ENCODE data around the gene S100B. TPM values are rescaled to one million over a fixed set of nuclear protein-coding genes. Genes with fewer than 3 reads are reported as not detected.
A peak's percentile ranks its signal among the peaks of the same experiment; 100 is the strongest.

Gene S100B
- total RNA-seq, 1 experiment from 2014 or later = not detected

DNA sequence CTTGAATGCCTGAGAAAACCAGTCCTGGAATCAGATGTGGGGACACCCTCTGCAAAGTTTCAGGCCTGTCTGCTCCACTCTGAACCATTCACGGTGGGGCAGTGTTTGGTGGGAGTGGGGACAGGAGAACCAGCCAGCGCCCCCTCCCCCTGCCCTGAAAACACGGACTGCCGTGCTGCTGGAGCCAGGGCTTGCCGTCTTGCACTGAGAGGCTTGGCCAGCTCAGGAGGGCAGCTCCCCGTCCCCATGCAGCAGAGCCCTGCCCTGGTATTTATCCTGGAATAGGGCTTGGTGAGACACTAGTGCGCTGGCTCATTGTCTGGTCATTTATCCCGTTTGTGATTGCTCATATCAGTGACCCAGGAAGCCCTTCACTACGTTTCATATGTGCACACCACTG is 3.9 kb downstream of the S100B start:
- no peaks in the 10 kb centered on the region for H3K9me3 Mint-ChIP-seq (ENCODE audit: unreplicated experiment)
- CTCF ChIA-PET = no interaction called here
- intact Hi-C loops (cut with micrococcal nuclease; ENCODE audit: unreplicated experiment) = no loop called here
- H3K27me3 Mint-ChIP-seq (ENCODE audit: insufficient read depth, unreplicated experiment) = no peaks in the 10 kb centered on the region
- Histone ChIP-seq H3K4me3 (ENCODE audit: low read depth, low read length) (no peak overlapping the region), H3K4me1 (no peaks in the 10 kb centered on the region; the same call in 1 of the 2 replicates), H3K27me3 (replicated peaks; ENCODE audit: control insufficient read depth, insufficient read depth, low read length) (no peaks in the 10 kb centered on the region), H3K36me3 (ENCODE audit: control insufficient read depth, insufficient read depth, low read length) (no peaks in the 10 kb centered on the region), H3K9me3 (no peaks in the 10 kb centered on the region)
- BruUV-seq (replicated peaks) = no TSS peak
- no peak overlapping the region for H3K4me3 Mint-ChIP-seq (ENCODE audit: unreplicated experiment)
- H3K36me3 Mint-ChIP-seq (ENCODE audit: insufficient read depth, unreplicated experiment) = no peaks in the 10 kb centered on the region
- DNase-seq = no peak
- POLR2A ChIA-PET = no interaction called here
- H3K4me1 Mint-ChIP-seq (ENCODE audit: low read depth, unreplicated experiment) = no peaks in the 10 kb centered on the region
- TF ChIP-seq, protein P1, sequence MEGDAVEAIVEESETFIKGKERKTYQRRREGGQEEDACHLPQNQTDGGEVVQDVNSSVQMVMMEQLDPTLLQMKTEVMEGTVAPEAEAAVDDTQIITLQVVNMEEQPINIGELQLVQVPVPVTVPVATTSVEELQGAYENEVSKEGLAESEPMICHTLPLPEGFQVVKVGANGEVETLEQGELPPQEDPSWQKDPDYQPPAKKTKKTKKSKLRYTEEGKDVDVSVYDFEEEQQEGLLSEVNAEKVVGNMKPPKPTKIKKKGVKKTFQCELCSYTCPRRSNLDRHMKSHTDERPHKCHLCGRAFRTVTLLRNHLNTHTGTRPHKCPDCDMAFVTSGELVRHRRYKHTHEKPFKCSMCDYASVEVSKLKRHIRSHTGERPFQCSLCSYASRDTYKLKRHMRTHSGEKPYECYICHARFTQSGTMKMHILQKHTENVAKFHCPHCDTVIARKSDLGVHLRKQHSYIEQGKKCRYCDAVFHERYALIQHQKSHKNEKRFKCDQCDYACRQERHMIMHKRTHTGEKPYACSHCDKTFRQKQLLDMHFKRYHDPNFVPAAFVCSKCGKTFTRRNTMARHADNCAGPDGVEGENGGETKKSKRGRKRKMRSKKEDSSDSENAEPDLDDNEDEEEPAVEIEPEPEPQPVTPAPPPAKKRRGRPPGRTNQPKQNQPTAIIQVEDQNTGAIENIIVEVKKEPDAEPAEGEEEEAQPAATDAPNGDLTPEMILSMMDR (IDR thresholded peaks at IDR 0.05; ENCODE audit: insufficient read depth in 1 of 2, low read depth in 1 of 2, low read length in 1 of 2, severe bottlenecking in 1 of 2, unreplicated experiment in 1 of 2) = no peak
- no peak overlapping the region for H3K27ac Mint-ChIP-seq (ENCODE audit: unreplicated experiment)

DNA sequence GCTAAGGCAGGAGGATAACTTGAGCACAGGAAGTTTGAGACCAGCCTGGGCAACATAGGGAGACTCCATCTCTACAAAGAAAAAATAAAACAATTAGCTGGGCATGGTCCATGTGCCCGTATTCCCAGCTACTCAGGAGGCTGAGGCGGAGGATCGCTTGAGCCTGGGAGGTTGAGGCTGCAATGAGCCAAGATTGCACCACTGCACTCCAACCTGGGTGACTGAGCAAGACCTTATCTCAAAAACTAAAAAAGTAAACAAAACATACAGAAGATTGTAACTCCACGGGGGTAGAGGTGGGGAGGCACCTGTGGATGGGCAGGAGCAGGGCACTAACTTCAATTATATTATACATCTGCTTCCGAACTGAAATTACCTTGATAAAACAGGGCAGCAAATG is 4.6 kb downstream of the S100B start:
- no peak for DNase-seq
- Histone ChIP-seq H3K36me3 (ENCODE audit: control insufficient read depth, insufficient read depth, low read length) (no peaks in the 10 kb centered on the region), H3K27me3 (replicated peaks; ENCODE audit: control insufficient read depth, insufficient read depth, low read length) (no peaks in the 10 kb centered on the region), H3K4me3 (ENCODE audit: low read depth, low read length) (no peak overlapping the region), H3K9me3 (no peaks in the 10 kb centered on the region), H3K4me1 (no peaks in the 10 kb centered on the region; the same call in 1 of the 2 replicates)
- ChIA-PET POLR2A (no interaction called here), CTCF (no interaction called here)
- H3K9me3 Mint-ChIP-seq (ENCODE audit: unreplicated experiment) = no peaks in the 10 kb centered on the region
- H3K27me3 Mint-ChIP-seq (ENCODE audit: insufficient read depth, unreplicated experiment) = no peaks in the 10 kb centered on the region
- H3K4me3 Mint-ChIP-seq (ENCODE audit: unreplicated experiment) = no peak overlapping the region
- no TSS peak for BruUV-seq (replicated peaks)
- TF ChIP-seq, protein P1 (IDR thresholded peaks at IDR 0.05; ENCODE audit: insufficient read depth in 1 of 2, low read depth in 1 of 2, low read length in 1 of 2, severe bottlenecking in 1 of 2, unreplicated experiment in 1 of 2) = no peak
- H3K27ac Mint-ChIP-seq (ENCODE audit: unreplicated experiment) = no peak overlapping the region
- H3K4me1 Mint-ChIP-seq (ENCODE audit: low read depth, unreplicated experiment) = no peaks in the 10 kb centered on the region
- intact Hi-C loops (cut with micrococcal nuclease; ENCODE audit: unreplicated experiment) = no loop called here
- no peaks in the 10 kb centered on the region for H3K36me3 Mint-ChIP-seq (ENCODE audit: insufficient read depth, unreplicated experiment)

DNA sequence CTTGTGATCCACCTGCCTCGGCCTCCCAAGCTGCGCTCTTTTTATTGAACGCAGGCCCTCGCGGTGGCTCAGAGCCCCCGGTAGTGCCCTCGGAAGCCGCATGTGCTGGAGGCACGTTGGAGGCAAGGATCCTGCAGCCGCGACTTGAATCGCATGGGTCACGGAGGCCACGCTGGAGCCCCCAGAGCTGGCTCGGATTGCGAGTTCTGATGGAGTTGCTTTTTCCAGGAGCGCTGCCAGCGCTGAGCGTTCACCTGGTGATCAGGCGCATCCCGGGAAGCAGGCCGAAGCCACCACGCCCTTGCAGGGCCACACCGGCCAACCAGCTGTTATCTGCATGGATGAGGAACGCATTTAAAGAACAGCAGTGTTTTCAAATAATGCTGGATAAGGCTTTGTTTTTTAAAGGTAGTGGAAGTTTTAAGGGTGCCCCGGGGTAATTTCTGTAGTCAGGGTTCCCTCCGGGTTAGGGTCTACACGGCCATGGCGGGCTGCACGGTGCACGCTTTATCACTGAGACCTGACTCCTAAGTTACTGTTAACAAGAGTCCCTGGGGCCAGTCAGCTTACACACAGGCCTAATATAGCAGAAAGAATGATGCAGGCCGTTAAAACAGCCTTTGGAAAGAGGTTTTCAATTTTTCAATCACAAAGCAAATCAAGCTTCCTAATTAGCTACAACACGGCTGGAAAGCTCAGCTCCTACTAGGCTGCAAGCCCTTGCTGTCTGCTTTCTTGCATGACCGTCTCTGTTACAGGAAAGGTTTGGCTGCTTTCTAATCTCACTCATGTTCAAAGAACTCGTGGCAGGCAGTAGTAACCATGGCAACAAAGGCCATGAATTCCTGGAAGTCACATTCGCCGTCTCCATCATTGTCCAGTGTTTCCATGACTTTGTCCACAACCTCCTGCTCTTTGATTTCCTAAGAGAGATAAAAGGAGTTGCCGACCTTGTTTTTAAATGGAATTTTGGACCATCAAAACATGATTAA is 6.0 kb downstream of the S100B start:
- no TSS peak for BruUV-seq (replicated peaks)
- peak in 1 of 2 experiments; percentile 13 for DNase-seq

More for the DNA sequence above, 6.0 kb downstream of the S100B start:
- Mint-ChIP-seq H3K27ac (ENCODE audit: unreplicated experiment) (no peak overlapping the region), H3K27me3 (ENCODE audit: insufficient read depth, unreplicated experiment) (no peaks in the 10 kb centered on the region), H3K4me3 (ENCODE audit: unreplicated experiment) (no peak overlapping the region), H3K4me1 (ENCODE audit: low read depth, unreplicated experiment) (no peaks in the 10 kb centered on the region), H3K9me3 (ENCODE audit: unreplicated experiment) (peaks cover 3% of the 10 kb centered on the region), H3K36me3 (ENCODE audit: insufficient read depth, unreplicated experiment) (no peaks in the 10 kb centered on the region)
- Histone ChIP-seq H3K9me3 (peaks cover 7% of the 10 kb centered on the region; the same call in 1 of the 2 replicates), H3K27me3 (replicated peaks; ENCODE audit: control insufficient read depth, insufficient read depth, low read length) (no peaks in the 10 kb centered on the region), H3K4me3 (ENCODE audit: low read depth, low read length) (no peak overlapping the region), H3K4me1 (no peaks in the 10 kb centered on the region; the same call in 1 of the 2 replicates), H3K36me3 (ENCODE audit: control insufficient read depth, insufficient read depth, low read length) (no peaks in the 10 kb centered on the region)
- TF ChIP-seq, protein P1 (IDR thresholded peaks at IDR 0.05; ENCODE audit: insufficient read depth in 1 of 2, low read depth in 1 of 2, low read length in 1 of 2, severe bottlenecking in 1 of 2, unreplicated experiment in 1 of 2) = no peak
- POLR2A ChIA-PET = no interaction called here
- intact Hi-C loops (cut with micrococcal nuclease; ENCODE audit: unreplicated experiment) = no loop called here
- CTCF ChIA-PET = no interaction called here

All from Caco-2 (cell line).